GM12873 (cell line): ENCODE measurements around the gene GLT8D2.

Source experiments
- CTCF ChIP-seq: IDR thresholded peaks from 2 replicates; pipeline ENCODE4 v1.5.1; 2012; ENCODE audit warnings: low read depth, mild to moderate bottlenecking, moderate library complexity, low read length, control low read depth; ENCODE audit not compliant: insufficient read depth; ENCODE audit errors: missing control alignments

GLT8D2 gene

GRCh38 chr12:103958621-103959020, 91.4 kb downstream of the GLT8D2 start:
- no peak for TF ChIP-seq CTCF

DNA sequence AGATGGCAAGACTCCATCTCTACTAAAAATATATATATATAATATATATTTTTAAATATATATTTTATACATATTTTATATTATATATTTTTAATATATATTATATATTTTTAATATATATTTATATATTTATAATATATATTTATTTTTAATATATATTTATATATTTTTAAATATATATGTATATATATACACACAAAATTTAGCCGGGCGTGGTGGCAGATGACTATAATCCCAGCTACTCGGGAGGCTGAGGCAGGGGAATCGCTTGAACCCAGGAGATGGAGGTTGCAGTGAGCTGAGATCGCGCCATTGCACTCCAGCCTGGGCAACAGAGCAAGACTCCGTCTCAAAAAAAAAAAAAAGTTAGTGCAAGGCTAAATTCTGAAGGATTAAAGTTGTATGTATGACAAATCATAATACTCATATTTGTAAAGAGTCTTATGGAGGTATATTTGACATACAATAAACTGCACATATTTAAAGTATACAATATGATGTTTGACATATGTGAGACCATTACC, 92.1 kb downstream of the GLT8D2 start:
- TF ChIP-seq CTCF: no peak

GRCh38 chr12:103956509-103957027, 93.4 kb downstream of the GLT8D2 start:
- no peak for TF ChIP-seq CTCF

- TF ChIP-seq CTCF: no peak
Observed at GRCh38 chr12:103955811-103956508, 94.0 kb downstream of the GLT8D2 start.

DNA sequence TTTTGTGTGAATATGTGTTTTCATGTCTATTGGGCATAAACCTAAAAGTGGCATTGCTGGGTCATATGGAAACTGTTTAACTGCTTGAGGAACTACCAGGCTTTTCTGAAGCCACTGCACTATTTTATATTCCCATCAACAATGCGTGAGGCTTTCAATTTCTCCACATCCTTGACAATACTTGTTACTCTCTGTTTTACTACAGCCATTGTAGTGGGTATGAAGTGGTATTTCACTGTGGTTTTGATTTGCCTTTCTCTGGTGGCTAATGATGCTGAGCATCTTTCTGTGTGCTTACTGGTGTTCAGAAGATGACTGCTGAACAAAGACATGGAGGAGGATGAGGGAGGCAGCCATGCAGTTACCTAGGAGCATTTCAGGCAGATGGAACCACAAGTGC, 97.5 kb downstream of the GLT8D2 start:
- TF ChIP-seq CTCF: no peak

- no peak for TF ChIP-seq CTCF
Observed at GRCh38 chr12:103948746-103949406, 101.1 kb downstream of the GLT8D2 start.

- no peak for TF ChIP-seq CTCF
Observed at GRCh38 chr12:103947871-103948555, 102.0 kb downstream of the GLT8D2 start.
